Measurements from ENCODE around the gene SORCS3. TPM values are rescaled to one million over a fixed set of nuclear protein-coding genes. Genes with fewer than 3 reads are reported as not detected.

The SORCS3 gene
- total RNA-seq, 1 donor from 2014 or later: not detected

DNA sequence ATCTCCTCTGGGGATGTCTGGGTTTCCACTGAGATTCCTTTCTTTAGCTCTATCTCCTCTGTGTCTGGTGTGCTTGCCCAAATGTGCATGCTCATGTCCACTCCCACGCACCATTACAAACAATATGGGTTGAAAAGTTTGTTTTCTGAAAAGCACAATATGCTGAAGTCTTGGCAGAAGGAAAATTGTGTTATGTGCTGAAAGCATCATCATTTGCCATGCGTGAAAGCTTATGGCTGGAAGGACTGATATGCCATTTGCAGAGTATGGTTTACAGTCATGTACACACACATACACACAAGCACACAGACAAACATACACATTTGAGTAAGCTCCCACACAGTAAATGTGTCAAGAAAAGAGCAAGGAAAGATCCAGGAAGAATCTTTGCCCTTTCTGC is 231.6 kb downstream of the SORCS3 start:
- Histone ChIP-seq H3K27ac (no peak overlapping the region), H3K4me3 (no peak overlapping the region), H3K36me3 (no peaks in the 10 kb centered on the region), H3K9me3 (no peaks in the 10 kb centered on the region), H3K4me1 (no peaks in the 10 kb centered on the region), H3K27me3 (no peaks in the 10 kb centered on the region)
- ATAC-seq (no peak), DNase-seq (no peak)
- intact Hi-C loops (cut with DNase I): no loop called here
- TF ChIP-seq, protein P1, sequence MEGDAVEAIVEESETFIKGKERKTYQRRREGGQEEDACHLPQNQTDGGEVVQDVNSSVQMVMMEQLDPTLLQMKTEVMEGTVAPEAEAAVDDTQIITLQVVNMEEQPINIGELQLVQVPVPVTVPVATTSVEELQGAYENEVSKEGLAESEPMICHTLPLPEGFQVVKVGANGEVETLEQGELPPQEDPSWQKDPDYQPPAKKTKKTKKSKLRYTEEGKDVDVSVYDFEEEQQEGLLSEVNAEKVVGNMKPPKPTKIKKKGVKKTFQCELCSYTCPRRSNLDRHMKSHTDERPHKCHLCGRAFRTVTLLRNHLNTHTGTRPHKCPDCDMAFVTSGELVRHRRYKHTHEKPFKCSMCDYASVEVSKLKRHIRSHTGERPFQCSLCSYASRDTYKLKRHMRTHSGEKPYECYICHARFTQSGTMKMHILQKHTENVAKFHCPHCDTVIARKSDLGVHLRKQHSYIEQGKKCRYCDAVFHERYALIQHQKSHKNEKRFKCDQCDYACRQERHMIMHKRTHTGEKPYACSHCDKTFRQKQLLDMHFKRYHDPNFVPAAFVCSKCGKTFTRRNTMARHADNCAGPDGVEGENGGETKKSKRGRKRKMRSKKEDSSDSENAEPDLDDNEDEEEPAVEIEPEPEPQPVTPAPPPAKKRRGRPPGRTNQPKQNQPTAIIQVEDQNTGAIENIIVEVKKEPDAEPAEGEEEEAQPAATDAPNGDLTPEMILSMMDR (IDR thresholded peaks at IDR 0.05): no peak

DNA sequence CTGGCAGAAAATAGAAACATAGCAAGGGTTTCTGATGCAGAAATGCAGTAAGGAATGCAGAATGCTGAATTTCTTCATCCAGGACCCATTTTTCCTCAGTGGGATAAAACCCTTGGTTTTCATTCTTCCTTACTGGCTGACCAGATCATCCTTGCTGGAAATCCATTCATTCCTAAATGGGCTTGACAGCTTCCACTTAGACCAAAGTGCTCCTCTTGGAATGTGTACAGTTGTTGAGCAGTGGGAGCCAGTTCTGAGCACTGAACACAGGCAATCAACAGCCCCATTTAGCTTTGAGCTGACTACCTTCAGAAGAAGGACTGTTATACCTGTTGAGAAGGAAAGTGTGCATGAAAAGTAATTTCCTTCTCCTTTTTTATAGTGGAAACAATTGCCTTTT is 232.1 kb downstream of the SORCS3 start:
- no peaks in the 10 kb centered on the region for H3K27me3 ChIP-seq
- DNase-seq (no peak), ATAC-seq (no peak)
- no peaks in the 10 kb centered on the region for H3K4me1 ChIP-seq
- no peak overlapping the region for H3K27ac ChIP-seq
- TF ChIP-seq, protein P1 (IDR thresholded peaks at IDR 0.05): no peak
- no peaks in the 10 kb centered on the region for H3K9me3 ChIP-seq
- H3K36me3 ChIP-seq: no peaks in the 10 kb centered on the region
- no peak overlapping the region for H3K4me3 ChIP-seq
- intact Hi-C loops (cut with DNase I): no loop called here

DNA sequence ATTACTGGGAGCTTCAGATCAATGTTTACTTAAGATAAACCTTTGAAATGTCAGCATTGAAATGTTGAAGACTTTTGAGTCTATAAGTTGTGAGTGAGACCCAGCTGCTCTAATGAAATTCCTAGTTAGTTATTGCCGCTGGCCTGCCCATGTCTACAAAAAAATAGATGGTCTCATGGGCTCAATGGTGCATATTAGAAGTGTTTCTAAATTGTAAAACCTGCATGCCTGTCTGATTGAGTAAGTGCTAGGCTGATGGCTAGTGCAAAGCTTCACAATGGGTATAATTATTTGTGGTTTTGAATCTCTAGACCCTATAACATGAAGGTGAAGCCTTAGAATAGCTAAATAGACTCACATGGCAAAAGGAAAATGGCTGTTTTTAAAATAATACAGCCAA is 234.5 kb downstream of the SORCS3 start:
- H3K4me1 ChIP-seq: no peaks in the 10 kb centered on the region
- no peaks in the 10 kb centered on the region for H3K27me3 ChIP-seq
- H3K4me3 ChIP-seq: no peak overlapping the region
- TF ChIP-seq, protein P1 (IDR thresholded peaks at IDR 0.05): no peak
- ATAC-seq (no peak), DNase-seq (no peak)
- intact Hi-C loops (cut with DNase I): no loop called here
- no peaks in the 10 kb centered on the region for H3K9me3 ChIP-seq
- H3K27ac ChIP-seq: no peak overlapping the region
- H3K36me3 ChIP-seq: no peaks in the 10 kb centered on the region

DNA sequence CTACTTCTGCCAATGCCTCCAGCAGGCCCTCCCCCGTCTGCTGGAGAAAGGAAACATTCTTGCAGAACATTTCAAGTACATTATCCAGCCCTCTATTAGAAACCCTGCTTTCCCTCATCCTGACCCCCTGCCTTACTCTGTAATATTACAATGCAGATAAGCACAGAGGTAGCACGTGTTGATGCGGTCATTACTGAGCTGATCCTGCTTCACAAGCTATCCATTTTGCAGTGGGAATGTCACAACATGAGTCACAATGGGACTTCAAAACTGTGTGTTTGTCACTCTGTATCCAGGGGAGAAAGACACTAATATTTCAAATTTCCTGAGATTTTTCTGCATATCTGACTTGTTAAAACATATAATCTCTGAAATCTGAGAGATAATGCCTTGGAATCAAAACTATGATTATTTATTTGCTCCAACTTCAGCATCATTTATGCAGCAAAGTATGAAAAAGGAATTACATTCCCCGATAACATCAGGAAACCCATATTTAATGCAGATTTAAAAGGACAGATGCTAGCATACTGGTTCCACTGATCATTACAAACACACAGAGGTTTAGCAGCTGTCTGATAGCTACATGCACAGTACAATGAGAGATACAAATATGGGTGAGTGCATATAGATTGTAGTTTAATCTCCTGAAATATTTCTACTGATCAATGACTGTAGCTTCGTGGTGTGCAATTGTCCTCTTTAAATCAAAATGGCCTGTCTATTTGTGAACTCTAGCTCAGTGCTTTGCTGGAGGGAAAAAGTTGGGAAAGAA is 239.7 kb downstream of the SORCS3 start:
- TF ChIP-seq, protein P1 (IDR thresholded peaks at IDR 0.05): no peak

DNA sequence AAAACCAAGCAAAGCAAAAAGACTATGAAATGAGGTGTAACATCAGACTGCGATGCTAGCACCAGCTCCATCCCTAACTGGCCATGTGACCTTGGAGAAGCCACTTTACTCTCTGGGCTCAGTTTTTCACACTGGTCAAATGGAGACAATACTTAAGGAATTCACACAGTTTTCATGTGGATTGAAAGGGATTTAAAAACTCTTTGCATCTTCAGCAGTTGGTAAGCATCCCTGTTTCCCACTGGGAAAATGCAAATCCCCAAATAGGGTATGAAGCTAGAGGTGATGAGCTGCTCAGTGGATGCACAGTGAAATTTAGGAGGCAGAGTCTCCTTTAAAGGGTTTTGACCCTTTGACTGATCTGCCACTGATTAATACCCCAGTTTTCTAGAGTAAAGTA is 240.7 kb downstream of the SORCS3 start:
- DNase-seq (no peak), ATAC-seq (no peak)
- Histone ChIP-seq H3K9me3 (no peaks in the 10 kb centered on the region), H3K27ac (no peak overlapping the region), H3K27me3 (no peaks in the 10 kb centered on the region), H3K36me3 (no peaks in the 10 kb centered on the region), H3K4me3 (no peak overlapping the region), H3K4me1 (no peaks in the 10 kb centered on the region)
- TF ChIP-seq, protein P1 (IDR thresholded peaks at IDR 0.05): no peak
- intact Hi-C loops (cut with DNase I): no loop called here

More for the DNA sequence above, 239.7 kb downstream of the SORCS3 start:
- H3K27me3 ChIP-seq: no peaks in the 10 kb centered on the region
- ATAC-seq (no peak), DNase-seq (no peak)
- H3K9me3 ChIP-seq: no peaks in the 10 kb centered on the region
- H3K36me3 ChIP-seq: no peaks in the 10 kb centered on the region
- intact Hi-C loops (cut with DNase I): no loop called here
- no peak overlapping the region for H3K27ac ChIP-seq
- no peak overlapping the region for H3K4me3 ChIP-seq
- no peaks in the 10 kb centered on the region for H3K4me1 ChIP-seq
